Keratinocyte (primary cell): ENCODE measurements around the gene HLA-C.

Experiments
- EZH2 ChIP-seq: IDR thresholded peaks from one replicate; pipeline ENCODE4 v1.6.1; 2012; ENCODE audit warnings: inconsistent platforms, mild to moderate bottlenecking, low read length, moderate library complexity
- TF ChIP-seq, protein P1 (sequence below), 3 experiments: IDR thresholded peaks in 1 of 3; conservative IDR thresholded peaks in 1 of 3; optimal IDR thresholded peaks in 1 of 3; 2 replicates in 2 of 3; 3 replicates in 1 of 3; pipeline versions ENCODE3 to v1.5.1; 2011; ENCODE audit warnings: low read length in 3 of 3, mild to moderate bottlenecking in 3 of 3, moderate library complexity in 2 of 3, control low read depth in 1 of 3, inconsistent platforms in 1 of 3; ENCODE audit not compliant: insufficient read depth in 2 of 3; ENCODE audit errors: extremely low read depth in 1 of 3

DNA sequence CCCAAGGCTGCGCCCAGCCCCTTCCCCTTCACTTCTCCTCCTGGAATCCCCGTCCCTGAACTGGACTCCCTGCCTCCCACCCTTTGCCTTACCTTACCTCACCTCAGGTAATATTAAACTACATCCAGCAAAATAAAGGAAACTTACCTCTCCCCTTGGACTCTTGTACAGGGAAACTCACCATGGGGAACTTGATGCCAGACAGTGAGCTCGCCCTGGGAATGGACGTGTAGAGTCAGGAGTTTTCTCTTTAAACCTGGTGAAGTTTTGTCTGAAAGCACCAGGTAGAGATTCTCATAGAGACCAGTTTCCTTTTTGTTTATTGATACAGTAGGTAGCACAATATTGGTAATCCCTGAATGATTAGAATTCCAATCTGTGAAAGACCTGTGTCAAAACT is 544 bp upstream of the HLA-C start:
- TF ChIP-seq, protein P1, sequence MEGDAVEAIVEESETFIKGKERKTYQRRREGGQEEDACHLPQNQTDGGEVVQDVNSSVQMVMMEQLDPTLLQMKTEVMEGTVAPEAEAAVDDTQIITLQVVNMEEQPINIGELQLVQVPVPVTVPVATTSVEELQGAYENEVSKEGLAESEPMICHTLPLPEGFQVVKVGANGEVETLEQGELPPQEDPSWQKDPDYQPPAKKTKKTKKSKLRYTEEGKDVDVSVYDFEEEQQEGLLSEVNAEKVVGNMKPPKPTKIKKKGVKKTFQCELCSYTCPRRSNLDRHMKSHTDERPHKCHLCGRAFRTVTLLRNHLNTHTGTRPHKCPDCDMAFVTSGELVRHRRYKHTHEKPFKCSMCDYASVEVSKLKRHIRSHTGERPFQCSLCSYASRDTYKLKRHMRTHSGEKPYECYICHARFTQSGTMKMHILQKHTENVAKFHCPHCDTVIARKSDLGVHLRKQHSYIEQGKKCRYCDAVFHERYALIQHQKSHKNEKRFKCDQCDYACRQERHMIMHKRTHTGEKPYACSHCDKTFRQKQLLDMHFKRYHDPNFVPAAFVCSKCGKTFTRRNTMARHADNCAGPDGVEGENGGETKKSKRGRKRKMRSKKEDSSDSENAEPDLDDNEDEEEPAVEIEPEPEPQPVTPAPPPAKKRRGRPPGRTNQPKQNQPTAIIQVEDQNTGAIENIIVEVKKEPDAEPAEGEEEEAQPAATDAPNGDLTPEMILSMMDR (optimal IDR thresholded peaks at IDR 0.05 in 1 of 3, IDR thresholded peaks at IDR 0.05 in 1 of 3, conservative IDR thresholded peaks at IDR 0.05 in 1 of 3; ENCODE audit: extremely low read depth in 1 of 3, insufficient read depth in 2 of 3, low read length in 3 of 3): no peak
- no peak for TF ChIP-seq EZH2
